Esophagus squamous epithelium (tissue), 4 donors: ENCODE results near the gene GID8.

Source experiments
- POLR2A ChIP-seq, 4 donors: fragments of 450-650 bp; IDR thresholded peaks; one replicate each; pipeline ENCODE4 v1.6.1; 2017; ENCODE audit warnings: antibody characterized with exemption in 4 of 4, mild to moderate bottlenecking in 4 of 4, moderate library complexity in 3 of 4
- TF ChIP-seq, protein P1 (sequence below), 6 experiments: fragments of 450-650 bp in 4 of 6; fragments of 200-600 bp in 2 of 6; sonication (generic) in 2 of 6; IDR thresholded peaks; one replicate each; pipeline ENCODE4 v1.5.1; 2016 to 2019; ENCODE audit warnings: antibody characterized with exemption in 6 of 6, mild to moderate bottlenecking in 4 of 6, moderate library complexity in 4 of 6

DNA sequence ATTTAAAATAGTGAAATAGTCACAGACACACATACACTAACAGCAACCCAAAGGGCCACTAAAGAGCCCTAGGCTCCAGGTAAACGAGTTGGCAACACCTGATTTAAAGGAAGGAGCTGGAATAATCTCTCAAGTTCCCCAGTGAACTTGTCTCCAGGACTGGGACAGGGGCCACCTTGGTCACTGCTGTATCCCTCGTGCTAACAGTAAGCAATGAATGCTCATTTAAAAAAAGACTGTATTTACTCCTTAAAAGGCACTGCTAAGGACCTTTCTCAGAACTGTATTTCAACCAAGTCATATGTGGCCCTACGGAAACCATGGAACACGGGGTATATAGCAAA, 12.9 kb upstream of the GID8 start:
- TF ChIP-seq, protein P1, sequence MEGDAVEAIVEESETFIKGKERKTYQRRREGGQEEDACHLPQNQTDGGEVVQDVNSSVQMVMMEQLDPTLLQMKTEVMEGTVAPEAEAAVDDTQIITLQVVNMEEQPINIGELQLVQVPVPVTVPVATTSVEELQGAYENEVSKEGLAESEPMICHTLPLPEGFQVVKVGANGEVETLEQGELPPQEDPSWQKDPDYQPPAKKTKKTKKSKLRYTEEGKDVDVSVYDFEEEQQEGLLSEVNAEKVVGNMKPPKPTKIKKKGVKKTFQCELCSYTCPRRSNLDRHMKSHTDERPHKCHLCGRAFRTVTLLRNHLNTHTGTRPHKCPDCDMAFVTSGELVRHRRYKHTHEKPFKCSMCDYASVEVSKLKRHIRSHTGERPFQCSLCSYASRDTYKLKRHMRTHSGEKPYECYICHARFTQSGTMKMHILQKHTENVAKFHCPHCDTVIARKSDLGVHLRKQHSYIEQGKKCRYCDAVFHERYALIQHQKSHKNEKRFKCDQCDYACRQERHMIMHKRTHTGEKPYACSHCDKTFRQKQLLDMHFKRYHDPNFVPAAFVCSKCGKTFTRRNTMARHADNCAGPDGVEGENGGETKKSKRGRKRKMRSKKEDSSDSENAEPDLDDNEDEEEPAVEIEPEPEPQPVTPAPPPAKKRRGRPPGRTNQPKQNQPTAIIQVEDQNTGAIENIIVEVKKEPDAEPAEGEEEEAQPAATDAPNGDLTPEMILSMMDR (IDR thresholded peaks at IDR 0.05), result no peak
- no peak for TF ChIP-seq POLR2A (IDR thresholded peaks at IDR 0.05)
